Measurements from ENCODE around the gene ADAMTS15.

DNA sequence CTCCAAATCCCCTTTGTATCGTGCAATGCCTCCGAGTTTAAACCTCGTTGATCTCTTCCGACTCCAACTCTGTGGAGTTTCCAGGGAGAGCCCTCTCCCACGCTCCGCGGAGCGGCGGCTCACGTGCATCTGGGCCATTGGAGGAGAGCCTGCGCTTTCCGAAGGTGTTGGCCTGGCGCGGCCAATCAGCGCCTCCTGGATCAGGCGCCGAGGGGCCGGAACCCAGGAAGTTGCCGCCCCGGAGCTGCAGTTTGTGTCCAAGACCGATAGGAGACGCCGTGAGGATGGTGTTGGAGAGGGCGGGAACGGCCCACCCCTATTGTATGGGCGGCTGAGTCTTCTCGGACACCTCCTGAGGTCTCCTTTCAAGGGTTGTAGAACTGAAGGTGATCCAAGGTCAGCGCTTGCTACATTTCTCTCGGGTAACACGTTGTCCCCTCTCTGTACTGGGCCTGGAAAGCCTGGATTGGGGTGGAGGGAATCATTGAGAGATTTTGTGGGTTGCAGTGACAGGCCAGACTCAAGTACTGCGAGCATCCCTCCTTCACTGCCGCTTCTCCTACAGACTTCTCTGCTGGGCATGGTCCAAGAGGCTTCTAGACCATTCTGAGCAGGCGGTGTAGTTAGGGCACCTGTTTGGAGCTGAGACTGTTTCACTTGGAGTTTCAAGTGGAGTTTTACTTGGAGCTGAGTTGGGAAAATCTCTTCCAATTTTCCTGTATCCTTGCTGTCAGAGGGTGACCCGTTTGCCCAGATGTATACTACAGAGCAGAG is 1.7 kb downstream of the ADAMTS15 start:
- peak in 1 of 2 donors; percentile 55 for TF ChIP-seq POLR2AphosphoS5 (IDR thresholded peaks at IDR 0.05)
- TF ChIP-seq, protein P1, sequence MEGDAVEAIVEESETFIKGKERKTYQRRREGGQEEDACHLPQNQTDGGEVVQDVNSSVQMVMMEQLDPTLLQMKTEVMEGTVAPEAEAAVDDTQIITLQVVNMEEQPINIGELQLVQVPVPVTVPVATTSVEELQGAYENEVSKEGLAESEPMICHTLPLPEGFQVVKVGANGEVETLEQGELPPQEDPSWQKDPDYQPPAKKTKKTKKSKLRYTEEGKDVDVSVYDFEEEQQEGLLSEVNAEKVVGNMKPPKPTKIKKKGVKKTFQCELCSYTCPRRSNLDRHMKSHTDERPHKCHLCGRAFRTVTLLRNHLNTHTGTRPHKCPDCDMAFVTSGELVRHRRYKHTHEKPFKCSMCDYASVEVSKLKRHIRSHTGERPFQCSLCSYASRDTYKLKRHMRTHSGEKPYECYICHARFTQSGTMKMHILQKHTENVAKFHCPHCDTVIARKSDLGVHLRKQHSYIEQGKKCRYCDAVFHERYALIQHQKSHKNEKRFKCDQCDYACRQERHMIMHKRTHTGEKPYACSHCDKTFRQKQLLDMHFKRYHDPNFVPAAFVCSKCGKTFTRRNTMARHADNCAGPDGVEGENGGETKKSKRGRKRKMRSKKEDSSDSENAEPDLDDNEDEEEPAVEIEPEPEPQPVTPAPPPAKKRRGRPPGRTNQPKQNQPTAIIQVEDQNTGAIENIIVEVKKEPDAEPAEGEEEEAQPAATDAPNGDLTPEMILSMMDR (IDR thresholded peaks at IDR 0.05) = peak; percentile 41 to 70 (median 51)
- TF ChIP-seq EP300 (IDR thresholded peaks at IDR 0.05) = no peak
- TF ChIP-seq POLR2A (IDR thresholded peaks at IDR 0.05) = peak in 1 of 4 donors; percentile 45

Measured in upper lobe of left lung (tissue), 4 donors.